Mesenchymal stem cell (in vitro differentiated cells and primary cell): Measurements from ENCODE around the gene GPAT3.

ENCODE experiments used
- DNase-seq: peaks from one replicate; pipeline ENCODE4 v3.0.0-alpha.2; 2013
- H2AFZ ChIP-seq: one replicate; pipeline ENCODE4 v1.6.1; 2013; ENCODE audit warnings: low read depth, mild to moderate bottlenecking, control low read depth, inconsistent platforms, low read length, moderate library complexity
- H2AK5ac ChIP-seq: 2 replicates; pipeline ENCODE4 v1.6.1; 2013; ENCODE audit warnings: low read length, moderate library complexity, mild to moderate bottlenecking, inconsistent platforms; ENCODE audit not compliant: severe bottlenecking
- H2BK120ac ChIP-seq: one replicate; pipeline ENCODE4 v1.6.1; 2013; ENCODE audit warnings: low read depth, mild to moderate bottlenecking, inconsistent platforms, low read length, moderate library complexity
- H2BK12ac ChIP-seq, 2 experiments: one replicate each; pipeline ENCODE4 v1.6.1; 2013; ENCODE audit warnings: inconsistent platforms in 2 of 2, low read length in 2 of 2, mild to moderate bottlenecking in 2 of 2, moderate library complexity in 2 of 2, control low read depth in 1 of 2
- H2BK15ac ChIP-seq: one replicate; pipeline ENCODE4 v1.6.1; 2013; ENCODE audit warnings: mild to moderate bottlenecking, low read depth, inconsistent platforms; ENCODE audit not compliant: poor library complexity, severe bottlenecking
- H2BK5ac ChIP-seq: 2 replicates; pipeline ENCODE4 v1.6.1; 2013; ENCODE audit warnings: low read depth, mild to moderate bottlenecking, low read length, control low read depth, inconsistent platforms; ENCODE audit not compliant: poor library complexity, severe bottlenecking
- H3K14ac ChIP-seq, 2 experiments: one replicate each; pipeline ENCODE4 v1.6.1; 2013; ENCODE audit warnings: inconsistent platforms in 2 of 2, low read length in 2 of 2, control low read depth in 1 of 2, mild to moderate bottlenecking in 1 of 2, moderate library complexity in 1 of 2
- H3K18ac ChIP-seq, 2 experiments: one replicate each; pipeline ENCODE4 v1.6.1; 2013; ENCODE audit warnings: inconsistent platforms in 2 of 2, low read length in 2 of 2, control low read depth in 1 of 2, low read depth in 1 of 2, mild to moderate bottlenecking in 1 of 2
- H3K23ac ChIP-seq, 2 experiments: one replicate each; pipeline ENCODE4 v1.6.1; 2013; ENCODE audit warnings: inconsistent platforms in 2 of 2, low read length in 2 of 2, mild to moderate bottlenecking in 2 of 2, moderate library complexity in 2 of 2, control low read depth in 1 of 2
- H3K27ac ChIP-seq: 2 replicates; pipeline ENCODE4 v1.5.1; 2013; ENCODE audit warnings: mild to moderate bottlenecking, moderate library complexity, low read length, control low read depth, inconsistent platforms; ENCODE audit not compliant: poor library complexity, severe bottlenecking
- H3K27me3 ChIP-seq, 2 experiments: 2 replicates each; pipeline versions ENCODE4 v1.6.1 to v1.7.0; 2013; ENCODE audit warnings: low read length in 2 of 2, mild to moderate bottlenecking in 2 of 2, moderate library complexity in 2 of 2, control low read depth in 1 of 2, inconsistent platforms in 1 of 2; ENCODE audit not compliant: control insufficient read depth in 1 of 2, insufficient read depth in 1 of 2
- H3K36me3 ChIP-seq, 2 experiments: 2 replicates each; pipeline versions ENCODE4 v1.6.1 to v1.7.0; 2013; ENCODE audit warnings: low read length in 2 of 2, control low read depth in 1 of 2, inconsistent platforms in 1 of 2, low read depth in 1 of 2, mild to moderate bottlenecking in 1 of 2; ENCODE audit not compliant: insufficient read depth in 2 of 2, control insufficient read depth in 1 of 2
- H3K4ac ChIP-seq, 2 experiments: one replicate each; pipeline ENCODE4 v1.6.1; 2013; ENCODE audit warnings: inconsistent platforms in 2 of 2, low read length in 2 of 2, mild to moderate bottlenecking in 2 of 2, moderate library complexity in 2 of 2, control low read depth in 1 of 2, low read depth in 1 of 2
- H3K4me1 ChIP-seq: 2 replicates; pipeline ENCODE4 v1.6.1; 2013; ENCODE audit warnings: low read depth, low read length, control low read depth; ENCODE audit not compliant: control insufficient read depth, insufficient read depth
- H3K4me2 ChIP-seq: 2 replicates; pipeline ENCODE4 v1.6.1; 2013; ENCODE audit warnings: low read length, mild to moderate bottlenecking, inconsistent platforms; ENCODE audit not compliant: poor library complexity, severe bottlenecking
- H3K4me3 ChIP-seq, 2 experiments: 2 replicates each; pipeline versions ENCODE4 v1.5.1 to v1.7.0; 2013; ENCODE audit warnings: low read length in 2 of 2, mild to moderate bottlenecking in 2 of 2, control low read depth in 1 of 2, low read depth in 1 of 2; ENCODE audit not compliant: insufficient read depth in 1 of 2
- H3K79me1 ChIP-seq: replicated peaks from 2 replicates; pipeline ENCODE4 v1.6.1; 2013; ENCODE audit warnings: mild to moderate bottlenecking, control low read depth, low read length, inconsistent platforms; ENCODE audit not compliant: poor library complexity, severe bottlenecking
- H3K9ac ChIP-seq: 2 replicates; pipeline ENCODE4 v1.7.0; 2013; ENCODE audit warnings: mild to moderate bottlenecking, low read length, moderate library complexity
- H3K9me3 ChIP-seq: 2 replicates; pipeline ENCODE4 v1.7.0; 2013; ENCODE audit warnings: mild to moderate bottlenecking, low read length; ENCODE audit not compliant: control insufficient read depth
- H4K8ac ChIP-seq: one replicate; pipeline ENCODE4 v1.6.1; 2013; ENCODE audit warnings: inconsistent platforms, mild to moderate bottlenecking, low read length, moderate library complexity
- H4K91ac ChIP-seq: one replicate; pipeline ENCODE4 v1.6.1; 2013; ENCODE audit warnings: mild to moderate bottlenecking, low read length, inconsistent platforms
- WGBS: methylation state at CpG from one replicate; pipeline ENCODE4 v1.1.7; 2013; ENCODE audit warnings: mixed read lengths; 5-methylcytosine and 5-hydroxymethylcytosine counted together

Gene GPAT3

GRCh38 chr4:83609365-83609764, 73.5 kb downstream of the GPAT3 start:
- H2BK12ac ChIP-seq: no peak overlapping the region
- no peak overlapping the region for H2AFZ ChIP-seq
- H2BK15ac ChIP-seq: no peak overlapping the region
- H4K8ac ChIP-seq: no peak overlapping the region
- H3K23ac ChIP-seq: no peak overlapping the region
- no peak overlapping the region for H3K9ac ChIP-seq
- H3K14ac ChIP-seq: no peak overlapping the region
- no peak overlapping the region for H3K18ac ChIP-seq
- H3K9me3 ChIP-seq: peaks cover 40% of the 10 kb centered on the region
- no peak overlapping the region for H2BK5ac ChIP-seq
- H4K91ac ChIP-seq: no peak overlapping the region
- no peak overlapping the region for H3K27ac ChIP-seq
- H3K4ac ChIP-seq: no peak overlapping the region
- peaks cover 2% of the 10 kb centered on the region for H3K4me1 ChIP-seq
- H3K4me3 ChIP-seq: no peak overlapping the region
- H2AK5ac ChIP-seq: no peak overlapping the region
- H2BK120ac ChIP-seq: no peak overlapping the region
- no peak for DNase-seq
- no peaks in the 10 kb centered on the region for H3K27me3 ChIP-seq
- H3K79me1 ChIP-seq: no peaks in the 10 kb centered on the region
- H3K36me3 ChIP-seq: peaks cover 0 to 17% of the 10 kb centered on the region in 2 experiments
- H3K4me2 ChIP-seq: no peak overlapping the region

- WGBS: 100% methylated on average over 1 of the region's 1 CpG
- Histone ChIP-seq H3K23ac (no peak overlapping the region), H3K4me3 (no peak overlapping the region), H3K4ac (no peak overlapping the region), H4K91ac (no peak overlapping the region), H3K14ac (no peak overlapping the region), H3K18ac (no peak overlapping the region), H3K4me2 (no peak overlapping the region), H3K27me3 (no peaks in the 10 kb centered on the region), H3K27ac (no peak overlapping the region), H3K79me1 (no peaks in the 10 kb centered on the region), H3K9ac (no peak overlapping the region), H2AK5ac (no peak overlapping the region), H3K36me3 (peaks cover 4 to 5% of the 10 kb centered on the region in 2 experiments), H3K9me3 (peaks cover 50% of the 10 kb centered on the region), H2BK5ac (no peak overlapping the region), H2AFZ (no peak overlapping the region), H2BK15ac (no peak overlapping the region), H3K4me1 (peaks cover 2% of the 10 kb centered on the region), H4K8ac (no peak overlapping the region), H2BK120ac (no peak overlapping the region), H2BK12ac (no peak overlapping the region)
- DNase-seq: no peak
These were observed 74.8 kb downstream of the GPAT3 start for GRCh38 chr4:83610729-83611128.

GRCh38 chr4:83613023-83613422, 77.1 kb downstream of the GPAT3 start:
- no peaks in the 10 kb centered on the region for H3K27me3 ChIP-seq
- H3K4me3 ChIP-seq: no peak overlapping the region
- H2BK15ac ChIP-seq: no peak overlapping the region
- no peak overlapping the region for H2BK120ac ChIP-seq
- H3K79me1 ChIP-seq: no peaks in the 10 kb centered on the region
- H3K4ac ChIP-seq: no peak overlapping the region
- H2BK5ac ChIP-seq: no peak overlapping the region
- H3K9me3 ChIP-seq: peaks cover 50% of the 10 kb centered on the region
- no peak overlapping the region for H3K23ac ChIP-seq
- H4K91ac ChIP-seq: no peak overlapping the region
- no peak overlapping the region for H3K18ac ChIP-seq
- no peak overlapping the region for H2AK5ac ChIP-seq
- DNase-seq: no peak
- H3K4me1 ChIP-seq: no peaks in the 10 kb centered on the region
- H4K8ac ChIP-seq: no peak overlapping the region
- H2BK12ac ChIP-seq: no peak overlapping the region
- no peak overlapping the region for H2AFZ ChIP-seq
- H3K36me3 ChIP-seq: peaks cover 0 to 5% of the 10 kb centered on the region in 2 experiments
- H3K27ac ChIP-seq: no peak overlapping the region
- H3K9ac ChIP-seq: no peak overlapping the region
- H3K4me2 ChIP-seq: no peak overlapping the region
- no peak overlapping the region for H3K14ac ChIP-seq

- Histone ChIP-seq H3K79me1 (no peaks in the 10 kb centered on the region), H3K9ac (no peak overlapping the region), H2BK120ac (no peak overlapping the region), H3K4me2 (no peak overlapping the region), H2AFZ (no peak overlapping the region), H2BK12ac (no peak overlapping the region), H3K14ac (no peak overlapping the region), H3K4me1 (peaks cover 2% of the 10 kb centered on the region), H3K27me3 (no peaks in the 10 kb centered on the region), H2AK5ac (no peak overlapping the region), H3K18ac (no peak overlapping the region), H3K4me3 (no peak overlapping the region), H3K4ac (no peak overlapping the region), H3K23ac (no peak overlapping the region), H3K9me3 (peaks cover 50% of the 10 kb centered on the region), H4K8ac (no peak overlapping the region), H2BK5ac (no peak overlapping the region), H2BK15ac (no peak overlapping the region), H4K91ac (no peak overlapping the region), H3K36me3 (peaks cover 0 to 5% of the 10 kb centered on the region in 2 experiments), H3K27ac (no peak overlapping the region)
- WGBS: no CpG with 5 or more reads among the region's 4 CpGs
- no peak for DNase-seq
These were observed 78.1 kb downstream of the GPAT3 start for GRCh38 chr4:83613994-83614393.
